HG03460 (cell line): ENCODE results near the gene GRAMD1A.
"Not testable (repeated sequence)": the region's sequence is repeated elsewhere in the genome, so short reads cannot be mapped to it uniquely, and the experiment has no call there.

Source experiments
- ATAC-seq: cut with Tn5 transposase; IDR thresholded peaks from one replicate; pipeline ENCODE4 v1.9.1; 2021; ENCODE audit not compliant: unreplicated experiment

Gene GRAMD1A

GRCh38 chr19:35015954-35016351 lies 15.8 kb downstream of the GRAMD1A start:
- ATAC-seq: no peak

- ATAC-seq: no peak
Measured at GRCh38 chr19:35017507-35017906, 17.4 kb downstream of the GRAMD1A start.

GRCh38 chr19:35018379-35018778 lies 18.3 kb downstream of the GRAMD1A start:
- no peak for ATAC-seq

DNA sequence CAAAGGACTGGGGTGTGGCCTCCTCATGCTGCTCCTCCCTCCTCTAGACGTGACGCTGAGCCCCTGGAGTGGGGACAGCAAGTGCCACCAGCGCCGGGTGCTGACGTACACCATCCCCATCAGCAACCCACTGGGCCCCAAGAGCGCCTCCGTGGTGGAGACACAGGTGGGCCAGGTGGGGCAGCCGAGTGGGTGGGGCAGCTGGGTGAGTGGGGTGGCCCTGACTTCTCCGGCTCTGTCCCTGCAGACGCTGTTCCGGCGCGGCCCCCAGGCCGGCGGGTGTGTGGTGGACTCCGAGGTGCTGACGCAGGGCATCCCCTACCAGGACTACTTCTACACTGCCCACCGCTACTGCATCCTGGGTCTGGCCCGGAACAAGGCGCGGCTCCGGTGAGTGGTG lies 19.0 kb downstream of the GRAMD1A start:
- ATAC-seq: no peak

DNA sequence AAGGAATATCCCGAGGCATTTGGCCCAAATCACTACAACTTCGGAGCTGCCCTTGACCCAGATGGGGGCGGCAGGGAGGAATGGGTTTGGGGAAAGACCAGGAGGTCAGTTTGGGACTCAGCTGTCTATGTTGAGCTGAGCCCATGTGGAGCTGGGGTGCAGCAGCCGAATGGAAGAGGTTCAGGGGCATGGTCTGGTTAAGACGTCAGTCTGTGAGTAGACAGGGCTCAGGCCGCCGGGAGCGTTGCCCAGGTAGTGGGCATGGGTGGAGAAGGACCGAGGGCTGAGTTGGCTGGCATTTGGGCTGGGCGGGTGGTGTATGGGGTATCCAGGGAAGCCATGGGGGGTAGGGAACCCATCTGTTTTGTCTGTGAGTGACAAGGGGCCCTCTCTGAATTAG lies 20.9 kb downstream of the GRAMD1A start:
- ATAC-seq: no peak

GRCh38 chr19:35021596-35021995 lies 21.5 kb downstream of the GRAMD1A start:
- no peak for ATAC-seq

GRCh38 chr19:35022460-35022859 lies 22.3 kb downstream of the GRAMD1A start:
- ATAC-seq: no peak

DNA sequence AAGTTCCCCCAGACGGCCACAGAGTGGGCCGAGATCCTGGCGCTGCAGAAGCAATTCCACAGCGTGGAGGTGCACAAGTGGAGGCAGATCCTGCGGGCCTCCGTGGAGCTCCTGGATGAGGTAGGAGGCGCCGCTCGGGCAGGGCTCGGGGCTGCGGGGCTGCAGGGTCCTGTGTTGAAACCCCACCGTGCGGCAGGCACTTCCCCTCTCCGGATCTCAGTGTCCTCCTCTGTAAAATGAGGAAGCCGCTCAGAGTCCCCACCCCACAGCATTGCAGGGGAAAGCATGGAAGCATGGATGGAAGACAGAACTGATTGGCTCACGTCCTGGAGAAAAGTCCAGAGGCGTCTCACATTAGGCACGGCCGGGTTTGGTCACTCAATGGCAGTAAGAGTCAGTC lies 23.3 kb downstream of the GRAMD1A start:
- ATAC-seq: no peak

DNA sequence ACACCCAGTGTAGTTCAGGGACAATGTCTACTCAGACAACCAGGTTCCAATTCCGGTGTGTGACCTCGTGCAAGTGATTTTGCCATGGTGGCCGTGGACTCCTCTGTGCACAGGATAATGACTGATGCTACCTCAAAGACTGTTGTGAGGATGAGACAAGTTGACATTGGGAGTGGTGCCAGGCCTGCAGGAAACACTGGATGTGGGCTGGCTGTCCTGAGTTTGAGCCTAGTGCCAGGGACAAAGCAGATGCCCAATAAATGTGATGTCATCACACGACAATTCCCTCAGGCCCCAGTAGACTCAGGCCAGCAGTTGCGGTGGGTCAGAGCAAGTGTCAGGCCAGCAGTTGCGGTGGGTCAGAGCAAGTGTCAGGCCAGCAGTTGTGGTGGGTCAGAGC lies 24.0 kb downstream of the GRAMD1A start:
- no peak for ATAC-seq

GRCh38 chr19:35025969-35026368 lies 25.8 kb downstream of the GRAMD1A start:
- ATAC-seq: no peak

DNA sequence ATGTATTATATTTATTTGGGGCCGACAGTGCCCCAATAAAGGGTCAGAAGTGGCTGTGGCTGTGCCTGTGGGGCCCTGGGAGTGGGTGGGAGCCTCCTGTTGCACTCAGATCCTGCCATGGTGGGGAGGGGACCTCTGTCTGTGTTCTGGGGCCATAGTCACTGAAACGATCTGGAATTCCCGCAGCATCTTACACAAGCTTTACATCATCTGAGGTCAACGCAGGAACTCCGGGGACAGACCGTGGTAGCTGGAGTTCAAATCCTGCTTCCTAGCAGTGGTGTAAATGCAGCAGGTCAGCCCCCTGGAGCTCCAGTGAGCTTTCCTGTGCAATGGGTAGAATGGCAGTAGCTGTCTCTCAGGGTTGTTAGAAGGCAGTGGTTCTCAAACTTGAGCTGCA lies 26.3 kb downstream of the GRAMD1A start:
- ATAC-seq: no peak

DNA sequence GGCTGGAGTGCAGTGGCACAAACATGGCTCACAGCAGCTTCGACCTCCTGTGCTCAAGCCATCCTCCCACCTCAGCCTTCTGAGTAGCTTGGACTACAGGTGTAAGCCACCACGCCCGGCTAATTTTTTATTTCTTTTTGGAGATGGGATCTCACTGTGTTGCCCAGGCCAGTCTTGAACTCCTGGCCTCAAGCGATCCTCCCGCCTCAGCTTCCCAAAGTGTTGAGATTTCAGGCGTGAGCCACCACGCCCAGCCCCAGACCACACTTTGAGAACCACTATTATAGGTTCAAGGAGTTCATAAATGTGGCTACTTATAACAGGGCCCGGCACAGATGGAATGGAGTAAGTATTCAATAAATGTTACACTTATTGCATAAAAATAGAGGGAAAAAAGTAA lies 26.9 kb downstream of the GRAMD1A start:
- no peak for ATAC-seq

- no peak for ATAC-seq
Measured at GRCh38 chr19:35027851-35028599, 27.9 kb downstream of the GRAMD1A start.

GRCh38 chr19:35028600-35028885 lies 28.4 kb downstream of the GRAMD1A start:
- ATAC-seq: not testable (repeated sequence)

DNA sequence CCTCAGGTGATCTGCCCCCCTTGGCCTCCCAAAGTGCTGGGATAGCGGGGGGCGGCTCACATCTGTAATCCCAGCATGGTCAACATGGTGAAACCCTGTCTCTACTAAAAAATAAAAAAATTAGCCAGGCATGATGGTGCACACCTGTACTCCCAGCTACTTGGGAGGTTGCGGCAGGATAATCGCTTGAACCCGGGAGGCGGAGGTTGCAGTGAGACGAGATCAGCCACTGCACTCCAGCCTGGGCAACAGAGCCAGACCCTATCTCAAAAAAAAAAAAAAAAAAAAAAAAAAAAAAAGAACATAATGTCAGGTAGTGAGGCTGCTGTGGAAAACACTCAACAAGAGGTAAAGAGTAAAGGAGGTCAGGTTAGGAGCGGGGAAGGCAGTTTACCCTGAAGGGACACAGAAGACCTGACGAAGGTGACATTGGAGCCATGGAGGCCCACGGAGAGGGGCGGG lies 29.2 kb downstream of the GRAMD1A start:
- not testable (repeated sequence) for ATAC-seq

- no peak for ATAC-seq
Measured at GRCh38 chr19:35029737-35030256, 29.7 kb downstream of the GRAMD1A start.

DNA sequence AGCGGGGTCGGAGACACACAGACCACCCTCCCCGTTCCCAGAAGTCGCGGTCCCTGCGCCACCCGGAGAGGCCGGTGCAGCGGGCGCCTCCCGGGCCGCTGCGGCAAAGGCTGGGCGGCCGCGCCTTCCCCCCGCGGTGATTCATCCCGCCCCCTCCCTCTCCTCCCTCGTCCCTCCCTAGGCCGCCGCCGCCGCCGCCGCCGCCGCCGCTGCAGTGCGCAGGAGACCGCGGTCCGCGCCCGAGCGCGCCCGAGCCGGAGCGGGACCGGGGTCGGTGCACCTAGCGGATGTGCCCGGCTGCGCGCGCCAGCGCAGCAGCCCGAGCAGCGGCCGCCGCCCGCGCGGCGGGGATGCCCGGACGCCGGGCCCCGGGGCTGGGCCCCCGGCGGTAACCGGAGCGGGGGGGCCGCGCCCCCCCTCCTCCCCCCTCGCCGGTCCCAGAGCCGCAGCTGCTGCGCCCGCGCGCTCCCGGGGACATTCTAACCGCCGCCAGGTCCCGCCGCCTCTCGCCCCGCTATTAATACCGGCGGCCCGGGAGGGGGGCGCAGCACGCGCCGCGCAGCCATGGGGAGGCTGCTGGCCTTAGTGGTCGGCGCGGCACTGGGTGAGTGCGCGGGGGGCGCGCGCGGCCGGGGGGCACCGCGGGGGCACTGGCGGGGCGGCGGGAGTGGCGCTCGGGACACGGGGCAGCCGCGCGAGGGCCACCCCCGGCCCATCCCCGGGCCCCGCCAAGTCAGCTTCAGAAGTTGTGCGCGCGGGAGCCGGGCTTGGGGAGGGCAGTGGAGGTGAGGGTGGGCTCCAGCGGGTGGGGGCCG lies 30.3 kb downstream of the GRAMD1A start, which contains the start of gene SCN1B:
SCN1B (plus strand) TSS at position 214 of the 815 bp plus-strand sequence; CDS start at position 565, 351 bp downstream.
- no peak for ATAC-seq

- ATAC-seq: no peak
Measured at GRCh38 chr19:35031072-35031881, 31.2 kb downstream of the GRAMD1A start.

DNA sequence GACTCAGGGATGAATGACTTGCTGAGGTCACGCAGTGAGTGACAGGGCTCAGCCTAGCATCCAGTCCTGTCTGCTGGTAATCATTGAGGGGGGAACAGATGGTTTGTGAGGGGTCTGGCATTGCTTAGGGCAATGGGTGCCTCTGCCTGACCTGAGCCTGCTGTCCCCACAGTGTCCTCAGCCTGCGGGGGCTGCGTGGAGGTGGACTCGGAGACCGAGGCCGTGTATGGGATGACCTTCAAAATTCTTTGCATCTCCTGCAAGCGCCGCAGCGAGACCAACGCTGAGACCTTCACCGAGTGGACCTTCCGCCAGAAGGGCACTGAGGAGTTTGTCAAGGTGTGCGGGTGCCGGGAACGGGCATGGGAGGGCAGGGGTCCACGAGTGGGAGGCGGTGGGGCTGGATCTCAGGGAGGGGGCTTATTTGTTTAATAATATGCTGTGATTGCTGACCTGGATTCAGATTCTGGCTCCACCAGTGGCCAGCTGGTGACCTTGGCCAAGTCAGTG lies 32.3 kb downstream of the GRAMD1A start:
- ATAC-seq: no peak

DNA sequence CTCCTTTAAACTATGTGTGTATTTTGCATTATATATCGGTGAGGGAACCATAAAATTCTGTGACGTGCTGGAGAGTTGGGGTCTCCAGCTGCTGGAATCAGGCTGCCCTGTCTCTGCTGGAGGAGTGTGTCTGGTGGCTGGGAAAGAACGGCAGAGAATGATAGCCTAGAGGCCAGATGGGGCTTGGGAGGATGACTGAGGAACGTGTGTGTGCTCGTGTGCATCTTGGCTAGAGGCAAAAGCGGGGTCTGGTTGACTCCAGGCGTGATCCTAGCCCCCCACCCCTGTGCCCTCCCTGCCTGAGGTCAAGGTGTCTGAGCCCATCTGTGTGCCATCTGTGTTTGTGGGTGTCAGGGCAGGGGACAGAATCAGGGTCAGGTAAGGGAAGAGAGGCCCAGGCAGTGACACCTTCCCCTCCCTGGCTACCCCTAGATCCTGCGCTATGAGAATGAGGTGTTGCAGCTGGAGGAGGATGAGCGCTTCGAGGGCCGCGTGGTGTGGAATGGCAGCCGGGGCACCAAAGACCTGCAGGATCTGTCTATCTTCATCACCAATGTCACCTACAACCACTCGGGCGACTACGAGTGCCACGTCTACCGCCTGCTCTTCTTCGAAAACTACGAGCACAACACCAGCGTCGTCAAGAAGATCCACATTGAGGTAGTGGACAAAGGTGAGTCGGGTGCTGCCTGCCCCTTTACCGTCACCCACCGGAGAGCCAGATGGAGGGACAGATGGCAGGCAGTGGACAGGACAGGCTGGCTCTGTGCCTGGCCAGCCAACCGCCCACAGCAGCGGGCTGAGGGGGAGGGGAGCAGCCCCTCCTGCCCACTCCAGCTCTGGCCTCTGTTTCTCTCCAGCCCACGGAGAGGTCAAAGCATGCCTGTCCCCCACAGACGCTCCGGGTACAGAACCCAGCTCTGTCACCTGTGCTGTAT lies 33.2 kb downstream of the GRAMD1A start:
- ATAC-seq: no peak
